Activated T-cell treated with anti-CD3 and anti-CD28 coated beads, Interleukin-2, amount 50 U/mL, for 1 hour (primary cell): Measurements from ENCODE around the gene PCDHA13.
"Not testable (repeated sequence)": the region's sequence is repeated elsewhere in the genome, so short reads cannot be mapped to it uniquely, and the experiment has no call there.

Experiments
- DNase-seq: peaks from one replicate; pipeline ENCODE4 v3.0.0-alpha.2; 2020

Gene PCDHA13, protein sequence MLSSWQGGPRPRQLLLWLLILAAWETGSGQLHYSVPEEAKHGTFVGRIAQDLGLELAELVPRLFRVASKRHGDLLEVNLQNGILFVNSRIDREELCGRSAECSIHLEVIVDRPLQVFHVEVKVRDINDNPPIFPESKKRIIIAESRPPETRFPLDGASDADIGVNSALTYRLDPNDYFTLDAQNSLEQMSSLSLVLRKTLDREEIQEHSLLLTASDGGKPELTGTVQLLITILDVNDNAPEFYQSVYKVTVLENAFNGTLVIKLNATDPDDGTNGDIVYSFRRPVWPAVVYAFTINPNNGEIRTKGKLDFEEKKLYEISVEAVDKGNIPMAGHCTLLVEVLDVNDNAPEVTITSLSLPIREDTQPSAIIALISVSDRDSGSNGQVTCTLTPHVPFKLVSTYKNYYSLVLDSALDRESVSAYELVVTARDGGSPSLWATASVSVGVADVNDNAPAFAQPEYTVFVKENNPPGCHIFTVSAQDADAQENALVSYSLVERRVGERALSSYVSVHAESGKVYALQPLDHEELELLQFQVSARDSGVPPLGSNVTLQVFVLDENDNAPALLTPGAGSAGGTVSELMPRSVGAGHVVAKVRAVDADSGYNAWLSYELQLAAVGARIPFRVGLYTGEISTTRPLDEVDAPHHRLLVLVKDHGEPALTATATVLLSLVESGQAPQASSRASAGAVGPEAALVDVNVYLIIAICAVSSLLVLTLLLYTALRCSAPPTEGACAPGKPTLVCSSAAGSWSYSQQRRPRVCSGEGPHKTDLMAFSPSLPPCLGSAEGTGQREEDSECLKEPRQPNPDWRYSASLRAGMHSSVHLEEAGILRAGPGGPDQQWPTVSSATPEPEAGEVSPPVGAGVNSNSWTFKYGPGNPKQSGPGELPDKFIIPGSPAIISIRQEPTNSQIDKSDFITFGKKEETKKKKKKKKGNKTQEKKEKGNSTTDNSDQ

GRCh38 chr5:140881889-140882590 lies at the start of gene PCDHA13:
PCDHA13 (plus strand) TSS chr5:140882124; CDS start chr5:140882269, 145 bp downstream.
- DNase-seq = no peak

GRCh38 chr5:140833993-140834392 lies 47.9 kb upstream of the PCDHA13 start, which contains the start of gene PCDHA7:
PCDHA7 (plus strand) TSS chr5:140834269; CDS start chr5:140834384, 115 bp downstream.
- no peak for DNase-seq

DNA sequence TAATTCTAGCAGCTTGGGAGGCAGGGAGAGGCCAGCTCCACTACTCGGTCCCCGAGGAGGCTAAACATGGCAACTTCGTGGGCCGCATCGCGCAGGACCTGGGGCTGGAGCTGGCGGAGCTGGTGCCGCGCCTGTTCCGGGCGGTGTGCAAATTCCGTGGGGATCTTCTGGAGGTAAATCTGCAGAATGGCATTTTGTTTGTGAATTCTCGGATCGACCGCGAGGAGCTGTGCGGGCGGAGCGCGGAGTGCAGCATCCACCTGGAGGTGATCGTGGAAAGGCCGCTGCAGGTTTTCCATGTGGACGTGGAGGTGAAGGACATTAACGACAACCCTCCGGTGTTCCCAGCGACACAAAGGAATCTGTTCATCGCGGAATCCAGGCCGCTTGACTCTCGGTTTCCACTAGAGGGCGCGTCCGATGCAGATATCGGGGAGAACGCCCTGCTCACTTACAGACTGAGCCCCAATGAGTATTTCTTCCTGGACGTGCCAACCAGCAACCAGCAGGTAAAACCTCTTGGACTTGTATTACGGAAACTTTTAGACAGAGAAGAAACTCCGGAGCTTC lies 47.4 kb upstream of the PCDHA13 start:
- DNase-seq = not testable (repeated sequence)

- DNase-seq = no peak
Observed at GRCh38 chr5:140835622-140836510, 46.1 kb upstream of the PCDHA13 start.

- DNase-seq = no peak
Observed at GRCh38 chr5:140840978-140841962, 40.7 kb upstream of the PCDHA13 start, which contains the start of gene PCDHA8. PCDHA8 (plus strand) TSS chr5:140841187; CDS start chr5:140841322, 135 bp downstream.

GRCh38 chr5:140842798-140843733 lies 38.9 kb upstream of the PCDHA13 start:
- DNase-seq = no peak

DNA sequence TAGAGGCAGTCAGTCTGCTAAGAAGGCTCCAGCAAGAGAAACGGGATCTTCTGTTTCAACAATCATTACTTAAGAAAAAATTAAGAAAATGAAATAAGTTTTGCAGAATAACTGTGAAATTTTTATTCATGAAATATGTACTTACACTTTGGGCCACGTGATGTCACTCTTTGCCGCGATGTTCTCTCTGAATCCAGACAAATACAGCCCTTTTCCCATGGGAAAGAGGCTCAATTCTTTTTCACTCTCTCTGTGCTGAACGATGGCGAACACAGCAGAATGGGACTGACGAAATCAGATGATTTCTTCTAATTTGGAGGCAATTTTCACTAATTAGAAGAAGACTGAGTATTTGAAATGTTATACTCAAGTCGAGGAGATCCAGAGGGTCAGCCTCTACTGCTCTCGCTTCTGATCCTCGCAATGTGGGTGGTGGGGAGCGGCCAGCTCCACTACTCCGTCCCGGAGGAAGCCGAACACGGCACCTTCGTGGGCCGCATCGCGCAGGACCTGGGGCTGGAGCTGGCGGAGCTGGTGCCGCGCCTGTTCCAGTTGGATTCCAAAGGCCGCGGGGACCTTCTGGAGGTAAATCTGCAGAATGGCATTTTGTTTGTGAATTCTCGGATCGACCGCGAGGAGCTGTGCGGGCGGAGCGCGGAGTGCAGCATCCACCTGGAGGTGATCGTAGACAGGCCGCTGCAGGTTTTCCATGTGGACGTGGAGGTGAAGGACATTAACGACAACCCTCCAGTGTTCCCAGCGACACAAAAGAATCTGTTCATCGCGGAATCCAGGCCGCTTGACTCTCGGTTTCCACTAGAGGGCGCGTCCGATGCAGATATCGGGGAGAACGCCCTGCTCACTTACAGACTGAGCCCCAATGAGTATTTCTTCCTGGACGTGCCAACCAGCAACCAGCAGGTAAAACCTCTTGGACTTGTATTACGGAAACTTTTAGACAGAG lies 33.5 kb upstream of the PCDHA13 start, which contains the start of gene PCDHA9:
TSS of gene PCDHA9 (plus strand) at position 244 of the 964 bp plus-strand sequence. CDS start at position 358, 114 bp downstream.
- DNase-seq = not testable (repeated sequence)

DNA sequence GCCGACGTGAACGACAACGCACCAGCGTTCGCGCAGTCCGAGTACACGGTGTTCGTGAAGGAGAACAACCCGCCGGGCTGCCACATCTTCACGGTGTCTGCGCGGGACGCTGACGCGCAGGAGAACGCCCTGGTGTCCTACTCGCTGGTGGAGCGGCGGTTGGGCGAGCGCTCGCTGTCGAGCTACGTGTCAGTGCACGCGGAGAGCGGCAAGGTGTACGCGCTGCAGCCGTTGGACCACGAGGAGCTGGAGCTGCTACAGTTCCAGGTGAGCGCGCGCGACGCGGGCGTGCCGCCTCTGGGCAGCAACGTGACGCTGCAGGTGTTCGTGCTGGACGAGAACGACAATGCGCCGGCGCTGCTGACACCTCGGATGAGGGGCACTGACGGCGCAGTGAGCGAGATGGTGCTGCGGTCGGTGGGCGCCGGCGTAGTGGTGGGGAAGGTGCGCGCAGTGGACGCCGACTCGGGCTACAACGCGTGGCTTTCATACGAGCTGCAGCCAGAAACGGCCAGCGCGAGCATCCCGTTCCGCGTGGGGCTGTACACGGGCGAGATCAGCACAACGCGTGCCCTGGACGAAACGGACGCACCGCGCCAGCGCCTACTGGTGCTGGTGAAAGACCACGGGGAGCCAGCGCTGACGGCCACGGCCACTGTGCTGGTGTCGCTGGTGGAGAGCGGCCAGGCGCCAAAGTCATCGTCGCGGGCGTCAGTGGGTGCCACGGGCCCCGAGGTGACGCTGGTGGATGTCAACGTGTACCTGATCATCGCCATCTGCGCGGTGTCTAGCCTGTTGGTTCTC lies 31.9 kb upstream of the PCDHA13 start:
- not testable (repeated sequence) for DNase-seq

DNA sequence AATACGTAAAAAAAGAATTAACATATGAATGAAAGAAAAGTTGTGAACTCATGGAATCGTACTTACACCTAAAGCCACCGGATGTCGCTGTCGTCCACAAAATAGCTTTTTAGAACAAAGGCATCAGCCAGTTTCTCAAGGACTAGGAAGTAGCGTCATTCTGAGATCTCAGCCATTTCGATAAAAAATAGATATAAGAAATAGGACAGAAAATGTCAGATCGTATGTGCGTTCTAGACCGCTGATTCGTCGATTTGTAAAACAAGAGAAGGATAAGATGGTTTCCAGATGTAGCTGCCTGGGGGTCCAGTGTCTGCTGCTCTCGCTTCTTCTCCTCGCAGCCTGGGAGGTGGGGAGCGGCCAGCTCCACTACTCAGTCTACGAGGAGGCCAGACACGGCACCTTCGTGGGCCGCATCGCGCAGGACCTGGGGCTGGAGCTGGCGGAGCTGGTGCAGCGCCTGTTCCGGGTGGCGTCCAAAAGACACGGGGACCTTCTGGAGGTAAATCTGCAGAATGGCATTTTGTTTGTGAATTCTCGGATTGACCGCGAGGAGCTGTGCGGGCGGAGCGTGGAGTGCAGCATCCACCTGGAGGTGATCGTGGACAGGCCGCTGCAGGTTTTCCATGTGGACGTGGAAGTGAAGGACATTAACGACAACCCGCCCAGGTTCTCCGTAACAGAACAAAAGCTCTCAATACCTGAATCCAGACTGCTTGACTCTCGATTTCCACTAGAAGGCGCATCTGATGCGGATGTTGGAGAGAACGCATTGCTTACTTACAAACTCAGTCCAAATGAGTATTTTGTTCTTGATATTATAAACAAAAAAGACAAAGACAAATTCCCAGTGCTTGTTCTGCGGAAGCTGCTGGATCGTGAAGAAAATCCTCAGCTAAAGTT lies 25.9 kb upstream of the PCDHA13 start, which contains the start of gene PCDHA10:
TSS of gene PCDHA10 (plus strand) at position 126 of the 903 bp plus-strand sequence. CDS start at position 278, 152 bp downstream.
- no peak for DNase-seq

GRCh38 chr5:140857177-140857986 lies 24.5 kb upstream of the PCDHA13 start:
- DNase-seq = no peak

- no peak for DNase-seq
Observed at GRCh38 chr5:140857987-140858240, 24.0 kb upstream of the PCDHA13 start.

GRCh38 chr5:140862441-140863295 lies 19.3 kb upstream of the PCDHA13 start:
- DNase-seq = no peak

DNA sequence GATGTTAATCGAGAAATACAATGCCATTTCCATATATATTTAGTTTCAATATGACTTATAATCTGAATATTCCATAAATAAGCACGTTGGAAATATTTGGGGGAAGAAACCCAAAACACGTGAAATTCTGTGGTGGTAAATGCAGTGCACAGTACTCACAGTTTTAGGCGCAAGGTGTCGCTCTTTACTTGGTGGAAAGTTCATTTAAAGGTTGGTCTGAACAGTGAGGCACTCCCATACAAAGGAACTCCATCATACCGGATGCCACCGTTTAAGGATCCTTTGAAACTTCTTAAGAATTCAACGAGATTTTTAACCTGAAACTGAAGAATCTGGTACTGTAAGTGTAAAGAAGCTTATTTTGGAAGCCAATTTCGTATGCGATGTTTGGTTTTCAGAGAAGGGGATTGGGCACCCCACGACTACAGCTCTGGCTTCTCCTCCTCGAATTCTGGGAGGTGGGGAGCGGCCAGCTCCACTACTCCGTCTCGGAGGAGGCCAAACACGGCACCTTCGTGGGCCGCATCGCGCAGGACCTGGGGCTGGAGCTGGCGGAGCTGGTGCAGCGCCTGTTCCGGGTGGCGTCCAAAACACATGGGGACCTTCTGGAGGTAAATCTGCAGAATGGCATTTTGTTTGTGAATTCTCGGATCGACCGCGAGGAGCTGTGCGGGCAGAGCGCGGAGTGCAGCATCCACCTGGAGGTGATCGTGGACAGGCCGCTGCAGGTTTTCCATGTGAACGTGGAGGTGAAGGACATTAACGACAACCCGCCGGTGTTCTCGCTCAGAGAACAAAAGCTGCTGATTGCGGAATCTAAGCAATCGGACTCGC lies 13.0 kb upstream of the PCDHA13 start, which contains the start of gene PCDHA11:
TSS of gene PCDHA11 (plus strand) at position 237 of the 834 bp plus-strand sequence. CDS start at position 384, 147 bp downstream.
- DNase-seq = no peak
